GM21423 (cell line): Measurements from ENCODE around the gene CCDC171.

Experiments
- ATAC-seq: cut with Tn5 transposase; IDR thresholded peaks from one replicate; pipeline ENCODE4 v1.9.1; 2021; ENCODE audit warnings: mild to moderate bottlenecking, moderate library complexity; ENCODE audit not compliant: unreplicated experiment

Gene CCDC171

GRCh38 chr9:15856591-15856990 is 303.7 kb downstream of the CCDC171 start:
- ATAC-seq: no peak

DNA sequence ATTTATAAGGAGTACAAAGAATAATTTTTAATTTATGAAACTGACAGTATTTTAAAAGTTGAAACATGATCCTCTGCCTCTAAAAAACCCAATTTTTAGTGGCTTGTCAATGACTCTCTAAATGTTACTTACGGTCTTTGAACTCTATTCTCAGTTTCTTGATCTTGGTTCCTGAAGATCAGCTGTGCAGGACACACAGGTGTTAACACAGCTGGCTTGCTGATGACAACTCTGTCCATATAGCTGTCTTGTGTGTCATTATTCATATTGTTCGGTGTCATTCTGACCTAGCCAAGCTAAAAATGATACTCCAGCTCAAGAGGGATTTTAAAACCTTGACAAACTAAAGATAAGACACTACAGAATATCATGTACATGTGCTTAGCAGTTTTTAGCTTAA is 314.5 kb downstream of the CCDC171 start:
- no peak for ATAC-seq

DNA sequence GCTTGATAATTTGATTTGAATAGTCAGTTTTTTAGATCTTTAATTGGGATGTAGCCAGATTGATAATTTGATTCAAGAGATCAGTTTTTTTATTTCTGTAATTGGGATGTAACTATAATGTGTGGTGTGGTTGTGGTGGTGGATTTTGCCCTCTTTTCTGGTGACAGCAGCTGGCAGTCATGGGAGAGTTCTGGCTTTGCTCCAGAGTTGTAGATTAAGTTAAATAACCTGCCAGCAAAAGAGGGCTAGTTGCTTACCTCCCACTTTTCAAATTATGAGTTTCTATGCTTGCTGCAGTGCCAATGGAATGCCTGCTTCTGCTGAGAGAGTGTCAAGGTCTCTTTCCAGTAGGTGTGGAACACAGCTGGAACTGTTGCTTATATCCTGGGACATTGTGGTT is 315.1 kb downstream of the CCDC171 start:
- no peak for ATAC-seq

- ATAC-seq: peak; percentile 62
Observed at GRCh38 chr9:15873573-15874177, 320.8 kb downstream of the CCDC171 start.

- no peak for ATAC-seq
Observed at GRCh38 chr9:15882328-15882727, 329.5 kb downstream of the CCDC171 start.

DNA sequence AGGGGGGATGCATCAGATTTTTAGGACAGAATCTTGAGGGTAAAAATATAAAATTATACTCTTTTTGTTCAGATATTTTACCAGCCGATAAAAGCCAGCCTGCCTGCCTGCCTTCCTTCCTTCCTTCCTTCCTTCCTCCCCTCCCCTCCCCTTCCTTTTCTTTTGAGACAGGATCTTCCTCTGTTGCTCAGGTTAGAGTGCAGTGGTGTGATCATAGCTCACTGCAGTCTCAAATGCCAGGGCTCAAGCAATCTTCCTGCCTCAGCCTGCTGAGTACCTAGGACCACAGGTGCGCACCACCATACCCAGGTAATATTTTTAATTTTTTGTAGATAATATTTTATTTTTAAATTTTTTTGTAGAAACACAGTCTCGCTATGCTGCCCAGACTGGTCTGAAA is 330.0 kb downstream of the CCDC171 start:
- ATAC-seq: no peak

- no peak for ATAC-seq
Observed at GRCh38 chr9:15885464-15885863, 332.6 kb downstream of the CCDC171 start.

GRCh38 chr9:15889555-15889954 is 336.7 kb downstream of the CCDC171 start:
- no peak for ATAC-seq

DNA sequence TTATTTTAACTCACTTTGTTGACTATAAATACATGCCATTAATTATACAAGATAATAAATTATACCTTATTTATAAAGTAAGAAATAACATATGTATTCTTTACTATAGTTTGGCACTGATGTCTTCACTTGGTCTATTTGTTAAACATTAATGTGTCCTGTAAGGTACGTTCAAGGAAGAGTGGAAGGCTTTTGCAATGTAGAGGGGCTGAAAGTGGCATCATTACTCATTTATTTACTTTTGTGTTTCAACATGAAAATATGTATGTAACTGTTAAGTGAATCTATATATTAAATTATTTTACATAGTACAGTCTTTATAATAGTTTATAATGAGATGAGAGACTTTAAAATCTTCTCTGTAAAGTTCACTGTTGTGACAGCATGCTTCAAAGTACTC is 348.7 kb downstream of the CCDC171 start:
- no peak for ATAC-seq

GRCh38 chr9:15909297-15909696 is 356.5 kb downstream of the CCDC171 start:
- ATAC-seq: no peak

GRCh38 chr9:15915711-15916110 is 362.9 kb downstream of the CCDC171 start:
- ATAC-seq: no peak

DNA sequence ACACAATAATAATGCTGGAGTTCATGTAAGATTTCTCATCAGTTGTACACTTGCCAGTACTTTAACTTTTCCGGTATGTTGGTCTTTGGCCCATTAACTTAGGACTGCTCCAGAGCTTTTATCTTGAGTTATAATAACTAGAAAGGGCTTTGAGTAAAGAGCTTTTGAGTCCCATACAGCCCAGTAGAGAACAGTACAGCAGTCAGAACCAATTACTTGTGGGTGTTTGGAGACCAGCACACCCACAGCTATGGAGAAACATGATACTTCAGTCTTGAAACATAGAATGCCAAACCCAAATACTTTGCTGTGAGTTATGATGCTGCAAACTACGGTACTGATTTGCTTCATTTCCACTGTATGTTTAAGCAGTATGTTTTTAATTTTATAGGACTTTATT is 374.3 kb downstream of the CCDC171 start:
- no peak for ATAC-seq

DNA sequence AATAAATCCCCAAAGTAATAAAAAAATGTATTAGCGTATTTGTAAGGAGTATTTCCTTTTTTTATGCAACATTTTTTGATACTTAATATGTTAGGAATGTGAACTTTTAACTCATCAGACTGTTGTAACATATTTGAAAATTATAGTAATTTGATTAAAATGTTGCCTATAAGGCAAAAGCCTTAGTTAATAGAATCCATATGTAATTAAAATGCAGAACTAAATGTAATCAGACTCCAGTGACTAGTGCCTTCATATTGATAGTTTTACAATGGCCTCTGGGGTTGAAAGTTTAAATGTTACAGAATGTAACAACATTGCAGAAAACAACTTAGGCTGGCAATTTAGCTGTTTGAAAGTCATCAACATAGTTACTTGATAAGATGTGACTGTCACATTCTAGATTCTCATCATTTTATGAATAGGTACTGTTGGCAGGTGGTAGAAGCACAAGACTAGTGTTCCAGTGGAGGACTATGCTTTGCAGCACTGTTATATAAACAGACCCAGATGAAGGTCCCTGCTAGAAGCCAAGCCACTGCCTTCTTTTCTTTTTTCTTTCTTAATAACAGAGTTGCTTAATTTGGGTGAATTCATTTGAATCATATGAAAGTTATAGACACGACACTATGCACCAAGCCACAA is 382.9 kb downstream of the CCDC171 start:
- no peak for ATAC-seq

- ATAC-seq: no peak
Observed at GRCh38 chr9:15936306-15936921, 383.6 kb downstream of the CCDC171 start.

GRCh38 chr9:15942831-15943424 is 390.1 kb downstream of the CCDC171 start:
- ATAC-seq: no peak

GRCh38 chr9:15944341-15944740 is 391.5 kb downstream of the CCDC171 start:
- ATAC-seq: no peak

GRCh38 chr9:15959663-15960062 is 406.8 kb downstream of the CCDC171 start:
- no peak for ATAC-seq

GRCh38 chr9:15961217-15961616 is 408.4 kb downstream of the CCDC171 start:
- no peak for ATAC-seq

DNA sequence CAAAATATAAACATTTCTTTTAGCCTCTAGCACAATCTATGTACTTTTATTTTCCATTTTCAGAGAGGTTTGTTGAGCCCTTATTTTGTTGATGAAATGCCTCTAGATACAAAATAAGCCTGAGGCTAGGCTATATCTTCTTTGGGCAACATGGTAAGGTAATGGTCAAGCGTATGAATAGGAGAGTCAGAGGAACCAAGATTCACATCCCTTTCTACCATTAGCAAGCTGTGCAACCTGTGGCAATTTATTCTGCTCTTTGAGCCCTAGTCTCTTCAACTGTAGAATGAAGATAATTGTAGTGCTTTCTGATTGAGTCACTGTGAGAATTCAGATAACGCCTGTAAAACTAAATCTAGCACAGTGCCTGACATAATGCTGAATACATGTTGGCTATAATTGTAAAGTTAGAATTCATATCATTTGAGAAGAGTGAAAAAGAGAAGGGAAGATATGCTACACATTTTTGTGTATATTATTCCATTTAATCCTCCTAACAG is 412.5 kb downstream of the CCDC171 start:
- ATAC-seq: no peak

DNA sequence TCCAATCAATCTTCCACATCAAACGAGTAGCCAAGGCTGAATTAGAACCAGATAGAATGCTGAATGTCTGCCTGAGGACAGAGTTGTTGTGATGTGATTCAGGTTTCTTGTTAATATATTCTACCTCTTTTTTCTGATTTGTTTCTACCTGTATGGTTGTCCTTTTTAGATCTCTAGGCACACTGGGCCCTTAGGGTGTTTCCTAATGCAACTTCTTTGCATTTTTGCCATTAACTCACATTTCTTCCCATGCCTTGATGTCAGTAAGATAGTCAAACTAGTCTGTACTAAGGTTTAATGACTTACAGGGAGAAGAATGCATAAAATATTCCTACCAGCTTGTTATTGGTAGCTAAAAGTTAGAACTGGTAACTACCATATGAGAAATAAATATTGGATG is 413.6 kb downstream of the CCDC171 start:
- no peak for ATAC-seq

- no peak for ATAC-seq
Observed at GRCh38 chr9:15967068-15967467, 414.2 kb downstream of the CCDC171 start.

DNA sequence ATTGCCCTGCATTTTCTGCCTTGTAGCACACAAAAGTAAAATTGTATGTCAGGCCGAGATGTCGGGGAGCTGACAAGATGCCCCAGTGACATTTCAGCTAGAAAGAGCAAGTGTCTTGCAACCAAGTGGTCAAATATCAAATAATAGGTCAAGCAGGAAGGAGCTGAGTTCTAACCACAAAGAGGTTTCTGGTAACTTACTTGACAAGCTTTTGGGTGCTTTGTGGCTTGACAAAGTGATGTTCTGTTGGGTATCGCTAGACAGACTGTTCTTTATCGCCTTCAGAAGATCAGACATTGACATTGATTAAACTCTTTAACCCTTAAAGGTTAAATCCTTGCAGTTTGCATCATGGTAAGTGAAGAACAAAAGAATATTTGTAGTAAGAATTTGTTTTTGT is 419.9 kb downstream of the CCDC171 start:
- no peak for ATAC-seq
